ENCODE results near the gene TMEM150C.

GRCh38 chr4:82436130-82436529, 125.7 kb downstream of the TMEM150C start:
- TF ChIP-seq REST (IDR thresholded peaks at IDR 0.05) (no peak), POLR2A (IDR thresholded peaks at IDR 0.05; ENCODE audit: low read length) (no peak), RNF2 (IDR thresholded peaks at IDR 0.05; ENCODE audit: borderline replicate concordance, low read depth) (no peak), CHD2 (IDR thresholded peaks at IDR 0.05; ENCODE audit: low read length, partially characterized antibody) (no peak), CTCF (IDR thresholded peaks at IDR 0.05) (no peak), EP300 (IDR thresholded peaks at IDR 0.05) (no peak)

Measured in A549 (cell line).